GM21619 (cell line): Measurements from ENCODE around the gene CDH11.

Experiments
- ATAC-seq: cut with Tn5 transposase; IDR thresholded peaks from one replicate; pipeline ENCODE4 v1.9.1; 2021; ENCODE audit not compliant: unreplicated experiment

The CDH11 gene

GRCh38 chr16:65121870-65122723 is at the start of gene CDH11:
TSS of gene CDH11 (minus strand) at chr16:65122063. CDS start at chr16:65004869, 117,194 bp downstream.
- no peak for ATAC-seq

GRCh38 chr16:65154321-65154720 is 32.5 kb upstream of the CDH11 start:
- ATAC-seq, result no peak

GRCh38 chr16:65153365-65154105 is 31.7 kb upstream of the CDH11 start:
- ATAC-seq, result no peak

- ATAC-seq, result no peak
Observed at GRCh38 chr16:65148804-65149203, 26.9 kb upstream of the CDH11 start.

GRCh38 chr16:65142276-65142675 is 20.4 kb upstream of the CDH11 start:
- no peak for ATAC-seq

GRCh38 chr16:65136681-65137080 is 14.8 kb upstream of the CDH11 start:
- ATAC-seq, result no peak

GRCh38 chr16:65126845-65127624 is 5.2 kb upstream of the CDH11 start:
- ATAC-seq, result no peak

- no peak for ATAC-seq
Observed at GRCh38 chr16:65125871-65126270, 4.0 kb upstream of the CDH11 start.

GRCh38 chr16:65125322-65125721 is 3.5 kb upstream of the CDH11 start:
- no peak for ATAC-seq

GRCh38 chr16:65124596-65124995 is 2.7 kb upstream of the CDH11 start:
- ATAC-seq, result no peak

GRCh38 chr16:65124212-65124548 is 2.3 kb upstream of the CDH11 start:
- ATAC-seq, result no peak

GRCh38 chr16:65123396-65124211 is 1.7 kb upstream of the CDH11 start:
- ATAC-seq, result no peak

GRCh38 chr16:65122724-65123395 is 997 bp upstream of the CDH11 start:
- ATAC-seq, result no peak

- ATAC-seq, result no peak
Observed at GRCh38 chr16:65120831-65121721, 787 bp downstream of the CDH11 start.

- ATAC-seq, result no peak
Observed at GRCh38 chr16:65120461-65120830, 1.4 kb downstream of the CDH11 start.

- ATAC-seq, result no peak
Observed at GRCh38 chr16:65119901-65120401, 1.9 kb downstream of the CDH11 start.

GRCh38 chr16:65119435-65119834 is 2.4 kb downstream of the CDH11 start:
- no peak for ATAC-seq

- no peak for ATAC-seq
Observed at GRCh38 chr16:65118871-65119270, 3.0 kb downstream of the CDH11 start.
